NCI-H2107 treated with DMSO at 0.1 percent for 48 hours (cell line): ENCODE results near the gene SNTA1.
"Not testable (repeated sequence)": the region's sequence is repeated elsewhere in the genome, so short reads cannot be mapped to it uniquely, and the experiment has no call there.

Source experiments
- DNase-seq: peaks from one replicate; lab custom pipeline; 2025; ENCODE audit not compliant: unreplicated experiment; lab: John Stamatoyannopoulos, UW

The SNTA1 gene

DNA sequence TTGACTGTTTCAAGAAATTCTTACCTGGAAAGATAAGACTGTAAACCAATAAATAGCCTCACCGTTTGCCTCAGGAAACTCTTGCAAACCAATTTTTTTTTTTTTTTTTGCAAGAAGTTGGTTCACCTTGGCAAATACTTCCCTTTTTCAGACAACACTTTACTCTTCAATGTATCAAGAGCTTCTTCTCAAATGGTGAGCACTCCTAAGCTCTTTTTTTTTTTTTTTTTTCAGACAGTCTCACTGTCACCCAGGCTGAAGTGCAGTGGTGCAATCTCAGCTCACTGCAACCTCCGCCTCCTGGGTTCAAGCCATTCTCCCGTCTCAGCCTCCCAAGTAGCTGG, 22.7 kb upstream of the SNTA1 start:
- DNase-seq, result no peak

DNA sequence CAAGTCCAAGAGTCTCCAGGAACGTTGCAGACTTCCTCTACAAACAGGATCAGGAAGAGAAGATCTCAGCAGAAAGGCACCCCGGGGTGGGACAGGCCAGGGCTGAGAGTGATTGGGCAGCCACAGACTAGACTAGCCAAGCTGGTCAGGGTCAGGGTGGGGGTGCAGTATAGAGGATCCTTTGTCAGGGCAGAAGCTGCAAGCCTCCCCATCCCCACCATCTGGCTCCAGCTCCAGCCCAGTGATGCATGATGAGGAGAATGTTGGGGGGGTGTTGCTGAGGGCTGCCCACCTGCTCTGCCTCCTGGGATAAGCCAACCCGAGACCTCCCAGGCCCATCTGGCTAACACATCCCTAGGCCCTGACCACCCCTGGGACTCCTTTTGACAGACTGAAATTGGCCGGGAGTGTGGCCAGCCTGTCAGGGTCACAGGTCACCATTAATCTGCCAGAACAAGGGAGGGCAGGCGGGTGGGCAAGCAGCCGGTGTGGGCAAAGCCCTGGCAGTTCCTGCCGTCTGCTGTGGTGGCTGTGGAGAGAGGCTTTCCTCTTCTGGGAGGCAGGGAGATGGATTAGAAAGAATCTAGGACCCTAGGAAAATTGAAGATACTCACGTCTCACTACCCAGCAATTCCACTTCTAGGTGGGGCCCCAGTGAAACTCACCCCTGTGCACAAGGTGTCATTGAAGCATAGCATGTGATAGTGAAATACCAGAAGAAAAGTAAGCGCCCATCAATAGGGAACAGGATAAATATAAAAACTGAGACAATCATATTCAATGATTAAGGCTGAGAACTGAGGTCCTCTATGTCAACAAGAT, 22.1 kb upstream of the SNTA1 start:
- no peak for DNase-seq

DNA sequence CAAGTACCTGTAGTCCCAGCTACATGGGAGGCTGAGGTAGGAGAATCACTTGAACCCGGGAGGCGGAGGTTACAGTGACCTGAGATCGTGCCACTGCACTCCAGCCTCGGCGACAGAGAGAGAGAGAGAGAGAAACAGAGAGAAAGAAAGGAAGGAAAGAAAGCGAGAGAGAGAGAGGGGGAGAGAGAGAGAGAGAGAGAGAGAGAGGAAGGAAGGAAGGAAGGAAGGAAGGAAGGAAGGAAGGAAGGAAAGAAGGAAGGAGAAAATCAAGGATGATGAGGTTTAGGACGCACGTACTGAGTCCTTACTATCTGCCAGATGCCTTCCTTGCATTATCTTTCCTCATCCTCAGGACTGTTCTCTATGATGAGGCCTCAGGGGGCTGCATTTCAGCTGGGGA, 21.2 kb upstream of the SNTA1 start:
- not testable (repeated sequence) for DNase-seq

DNA sequence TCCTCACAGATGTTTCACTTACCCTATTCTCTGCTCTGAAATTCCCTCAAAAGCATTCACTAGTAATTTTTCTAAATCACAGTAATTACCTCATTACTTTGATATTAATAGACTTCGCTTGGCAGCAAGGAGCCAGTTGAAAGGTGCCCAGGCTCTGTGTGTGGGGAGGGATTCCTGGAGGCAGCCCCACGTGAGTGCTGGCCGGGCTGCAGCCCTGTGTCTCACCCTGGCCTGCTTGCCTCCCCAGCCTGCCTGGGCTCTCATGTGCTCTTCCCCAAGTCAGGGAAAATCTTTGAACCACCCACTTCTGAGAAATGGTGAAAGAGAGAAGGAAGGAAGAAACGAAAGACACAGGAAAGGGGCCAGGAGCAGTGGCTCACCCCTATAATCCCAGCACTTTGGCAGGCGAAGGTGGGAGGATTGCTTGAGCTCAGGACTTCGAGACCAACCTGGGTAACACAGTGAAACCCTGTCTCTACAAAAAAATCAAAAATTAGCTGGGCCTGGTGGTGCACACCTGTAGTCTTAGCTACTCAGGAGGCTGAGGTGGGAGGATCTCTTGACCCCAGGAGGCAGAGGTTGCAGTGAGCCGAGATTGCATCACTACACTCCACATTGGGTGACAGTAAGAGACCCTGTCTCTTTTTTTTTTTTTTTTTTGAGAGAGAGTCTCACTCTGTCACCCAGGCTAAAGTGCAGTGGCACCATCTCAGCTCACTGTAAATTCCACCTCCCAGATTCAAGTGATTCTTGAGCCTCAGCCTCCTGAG, 20.0 kb upstream of the SNTA1 start:
- no peak for DNase-seq

DNA sequence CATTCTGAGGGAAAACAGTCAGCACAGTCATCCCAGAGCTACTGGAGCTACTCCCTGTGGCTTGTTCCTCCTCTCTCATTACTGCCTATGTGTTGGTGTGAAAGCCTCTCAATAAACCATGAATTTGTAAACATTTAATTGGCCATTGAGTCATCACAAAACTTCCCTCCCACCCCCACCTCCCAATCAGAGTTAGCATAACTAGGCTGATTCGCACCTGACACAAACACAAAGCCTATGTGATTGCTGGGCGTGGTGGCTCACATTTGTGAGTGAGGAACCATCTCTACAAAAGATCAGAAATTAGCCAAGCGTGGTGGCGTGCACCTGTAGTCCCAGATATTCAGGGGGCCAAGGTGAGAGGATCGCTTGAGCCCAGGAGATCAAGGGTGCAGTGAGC, 17.1 kb upstream of the SNTA1 start:
- peak; percentile 57 for DNase-seq

DNA sequence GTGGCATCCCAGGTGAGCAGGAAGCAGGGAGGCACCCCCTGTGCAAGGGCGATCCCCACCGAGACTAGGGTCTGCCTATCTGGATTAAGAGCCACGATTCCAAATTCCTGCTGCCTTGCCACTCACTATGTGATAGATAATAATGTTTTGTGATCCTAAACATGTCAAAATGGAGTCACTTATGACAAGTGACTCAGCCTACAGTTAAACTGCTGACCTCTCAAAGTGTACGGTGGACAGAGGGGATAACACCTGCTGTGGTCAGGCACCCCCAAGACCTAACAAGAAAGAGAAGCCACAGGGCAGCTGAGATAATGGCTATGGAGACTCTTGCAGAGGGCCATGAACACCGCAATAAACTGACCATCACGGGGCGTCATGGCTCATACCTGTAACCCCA, 16.0 kb upstream of the SNTA1 start:
- DNase-seq, result no peak

DNA sequence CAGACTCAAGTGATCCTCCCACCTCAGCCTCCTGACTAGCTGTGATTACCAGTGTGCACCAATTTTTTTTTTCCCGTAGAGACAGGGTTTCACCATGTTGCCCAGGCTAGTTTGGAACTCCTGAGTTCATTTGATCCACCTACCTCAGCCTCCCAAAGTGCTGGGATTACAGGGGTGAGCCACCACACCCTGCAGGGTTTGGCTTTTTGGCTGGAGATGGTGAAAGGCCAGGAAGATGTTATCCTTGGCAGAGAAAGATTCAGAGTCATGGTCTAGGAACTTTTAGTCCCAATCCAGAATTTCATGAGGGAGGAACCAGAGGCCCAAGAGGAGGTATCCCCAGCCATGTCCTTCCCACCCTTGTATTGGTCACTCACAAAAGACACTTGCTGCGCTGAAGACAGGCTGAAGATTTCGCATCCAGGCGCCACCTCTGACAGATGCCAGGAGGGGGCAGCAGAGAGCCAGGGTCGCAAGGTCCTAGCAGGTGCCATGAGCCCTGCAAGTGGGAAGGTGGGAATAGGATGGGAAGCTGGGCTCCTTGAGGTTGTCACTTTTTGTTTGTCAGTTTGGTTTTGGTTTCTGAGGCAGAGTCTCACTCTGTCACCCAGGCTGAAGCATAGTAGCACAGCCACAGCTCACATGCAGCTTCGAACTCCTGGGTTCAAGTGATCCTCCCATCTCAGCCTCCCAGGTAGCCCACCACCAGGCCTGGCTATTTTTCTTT, 13.5 kb upstream of the SNTA1 start:
- DNase-seq, result peak; percentile 59

DNA sequence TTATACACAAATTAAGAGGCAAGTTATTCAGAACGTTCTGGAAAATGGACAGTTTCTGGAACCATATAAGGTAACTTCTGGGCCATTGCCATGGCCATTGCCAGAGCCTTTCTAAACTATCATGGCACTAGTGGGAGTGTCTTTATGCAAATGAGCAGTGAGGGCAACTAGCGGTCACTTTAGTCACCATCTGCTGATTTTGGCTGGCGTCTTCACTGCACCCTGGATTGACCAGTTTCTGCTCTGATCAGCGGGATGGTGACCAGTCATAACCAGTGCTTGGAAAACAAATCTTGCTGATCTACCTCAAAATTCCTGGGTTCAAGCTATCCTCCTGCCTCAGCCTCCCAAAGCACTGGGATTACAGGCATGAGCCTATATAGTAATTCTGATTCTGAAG, 7.3 kb upstream of the SNTA1 start:
- no peak for DNase-seq

DNA sequence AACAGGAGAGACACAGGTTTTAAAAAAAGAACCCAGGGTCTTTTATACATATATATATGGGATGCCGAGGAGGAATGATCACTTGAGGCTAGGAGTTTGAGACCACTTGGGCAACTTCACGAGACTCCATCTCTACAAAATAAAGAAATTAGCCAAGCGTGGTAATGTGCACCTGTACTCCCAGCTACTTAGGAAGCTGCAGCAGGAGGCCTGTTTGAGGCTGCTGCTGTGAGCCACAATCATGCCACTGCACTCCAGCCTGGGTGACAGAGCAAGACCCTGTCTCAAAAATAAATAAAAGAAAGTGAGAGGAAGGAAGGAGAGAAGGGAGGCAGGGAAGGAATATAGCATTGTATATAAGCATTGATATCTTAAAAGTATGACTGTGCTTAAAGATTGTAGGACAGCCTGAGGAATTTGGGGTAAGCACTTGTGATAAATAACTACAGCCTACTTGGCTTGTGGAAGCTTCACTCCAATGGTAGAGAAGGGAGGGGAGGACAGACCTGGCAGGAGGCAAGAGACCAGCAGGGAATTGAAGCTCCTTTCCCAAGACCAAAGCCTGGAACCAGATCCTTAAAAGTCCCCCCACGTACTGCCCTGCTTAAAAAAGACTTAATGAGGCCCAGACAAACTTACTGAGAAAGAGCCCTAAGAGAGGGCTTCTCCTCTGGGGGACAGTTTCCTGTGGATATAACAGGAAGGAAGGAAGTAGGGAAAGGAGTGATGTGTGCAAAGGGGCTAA, 2.5 kb upstream of the SNTA1 start:
- no peak for DNase-seq

DNA sequence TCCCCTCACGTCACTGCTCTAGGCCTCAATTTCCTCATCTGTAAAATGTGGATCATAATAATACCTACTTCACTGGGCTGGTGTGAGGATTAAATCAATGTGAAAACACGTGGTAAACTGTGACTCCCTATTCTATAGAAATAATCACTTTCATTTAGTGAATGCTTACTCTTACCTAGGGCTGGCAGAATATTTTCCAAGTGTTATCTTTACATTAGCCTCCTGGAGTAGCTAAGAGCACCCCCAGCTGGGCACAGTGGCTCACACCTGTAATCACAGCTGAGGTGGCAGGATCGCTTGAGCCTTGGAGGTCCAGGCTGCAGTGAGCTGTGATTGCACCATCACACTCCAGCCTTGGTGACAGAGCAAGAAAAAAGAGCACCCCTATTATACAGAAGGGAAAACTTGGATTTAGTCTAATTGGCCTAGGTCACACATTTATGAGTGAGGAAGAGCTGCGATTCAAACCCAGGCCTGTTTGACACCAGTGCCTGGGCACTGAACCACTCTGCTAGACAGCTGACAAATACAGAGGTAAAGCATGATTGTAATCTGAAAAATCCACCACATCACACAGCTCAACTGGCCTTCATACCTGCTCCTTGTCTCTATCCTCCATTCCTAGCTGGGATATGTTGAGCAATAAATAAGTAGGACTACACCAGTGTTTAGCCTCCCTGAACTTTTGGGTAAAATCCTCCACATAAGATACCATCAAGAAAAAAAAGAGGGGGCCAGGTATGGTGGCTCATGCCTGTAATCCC, 1.4 kb upstream of the SNTA1 start:
- DNase-seq, result no peak

DNA sequence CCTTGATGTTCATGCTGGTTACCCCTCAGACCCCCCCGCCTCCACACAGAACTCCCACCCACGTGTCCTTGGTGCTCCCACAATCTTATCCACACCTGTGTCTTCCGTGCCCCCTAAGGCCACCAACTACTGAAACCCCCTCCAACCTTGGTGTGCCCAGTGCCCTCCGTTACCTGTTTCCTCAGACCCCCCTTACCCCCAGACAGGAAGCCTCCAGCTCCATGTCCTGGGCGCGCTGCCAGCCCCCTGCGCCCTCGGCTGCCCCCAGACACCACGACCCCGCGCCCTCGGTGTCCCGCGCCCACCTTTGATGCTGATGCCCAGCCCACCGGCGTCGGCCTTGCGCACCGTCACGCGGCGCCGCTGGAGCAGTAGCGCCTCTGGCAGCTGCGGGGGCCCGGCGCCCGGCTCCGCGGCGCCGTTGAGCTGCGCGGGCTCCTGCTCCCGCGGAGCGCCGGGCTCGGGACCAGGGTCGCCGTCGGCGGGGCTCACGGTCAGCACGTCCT, 504 bp downstream of the SNTA1 start:
- no peak for DNase-seq

DNA sequence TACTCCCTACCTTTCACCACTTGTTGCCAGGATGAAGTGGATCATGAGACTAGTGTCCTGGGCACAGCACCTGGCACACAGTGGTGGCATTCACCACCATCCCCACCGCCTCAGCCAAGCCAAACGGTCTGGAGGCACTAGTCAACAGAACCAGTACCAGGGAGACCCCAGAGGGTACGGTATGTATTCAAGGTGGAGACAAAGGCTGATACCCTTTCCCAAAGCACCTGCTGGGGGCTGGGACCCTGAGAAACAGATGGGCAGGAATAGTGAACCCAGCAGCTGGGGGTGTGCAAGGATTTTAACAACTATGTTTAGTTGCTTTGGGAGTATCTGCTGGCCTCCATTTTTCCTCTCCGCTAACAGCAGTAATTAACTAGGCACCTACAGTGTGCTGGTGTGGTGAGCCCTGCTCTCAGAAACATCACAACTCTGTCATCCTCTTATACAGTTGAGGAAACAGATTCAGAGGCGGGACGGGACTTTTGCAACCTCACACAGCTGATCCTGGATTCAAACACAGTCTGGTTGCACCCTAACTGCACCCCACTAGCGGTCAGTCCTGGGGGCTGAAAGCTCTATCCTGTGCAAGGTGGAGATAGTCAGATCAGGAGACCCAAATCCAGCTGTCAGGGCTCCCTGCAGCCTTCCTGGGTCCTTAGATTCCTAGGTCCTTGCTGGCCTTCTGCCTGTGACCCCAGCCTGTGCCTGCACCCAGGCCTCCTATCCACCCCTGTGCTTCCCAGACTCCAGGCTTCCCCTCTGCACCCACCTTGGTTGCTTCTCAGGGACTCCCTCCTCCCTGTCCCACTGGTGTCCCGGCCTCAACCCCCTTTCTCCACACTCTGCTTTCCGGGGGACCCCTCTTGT, 1.2 kb downstream of the SNTA1 start:
- no peak for DNase-seq

DNA sequence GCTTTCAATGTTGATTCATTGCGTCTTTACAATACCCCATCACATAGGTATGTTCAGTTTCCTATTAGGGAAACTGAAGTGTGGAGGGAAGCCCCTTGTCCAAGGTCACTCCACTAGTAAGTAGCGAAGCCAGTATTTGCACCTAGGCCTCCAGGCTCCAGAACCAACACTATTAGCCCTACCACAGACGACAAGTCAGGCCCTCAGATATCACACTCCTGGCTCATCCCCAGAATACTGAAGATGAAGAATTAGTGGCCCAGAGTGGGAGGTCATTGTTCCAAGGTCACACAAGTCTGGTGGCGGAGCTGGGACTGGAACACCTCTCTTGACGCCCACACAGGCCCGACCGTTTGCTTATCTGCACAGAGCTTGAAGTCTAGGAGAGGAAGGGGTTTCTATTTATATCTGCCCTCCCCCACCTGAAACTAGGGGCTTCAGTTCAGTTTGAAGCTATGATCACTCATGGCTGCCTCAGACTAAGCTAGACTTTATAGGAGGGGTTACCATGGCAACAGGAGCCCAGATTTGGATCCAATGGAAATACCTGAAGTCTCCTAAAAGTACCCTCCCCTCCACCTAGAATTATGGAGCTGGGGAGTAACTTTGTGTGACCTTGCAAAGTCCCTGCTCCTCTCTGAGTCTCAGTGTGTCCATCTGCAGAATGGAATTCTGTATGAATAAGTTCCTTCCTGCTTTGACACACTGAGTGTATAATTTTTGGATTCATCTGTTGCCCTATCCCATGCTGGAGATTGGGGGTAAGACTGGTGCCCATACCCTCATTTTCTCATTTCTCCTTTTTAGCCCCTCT, 2.2 kb downstream of the SNTA1 start:
- DNase-seq, result no peak

DNA sequence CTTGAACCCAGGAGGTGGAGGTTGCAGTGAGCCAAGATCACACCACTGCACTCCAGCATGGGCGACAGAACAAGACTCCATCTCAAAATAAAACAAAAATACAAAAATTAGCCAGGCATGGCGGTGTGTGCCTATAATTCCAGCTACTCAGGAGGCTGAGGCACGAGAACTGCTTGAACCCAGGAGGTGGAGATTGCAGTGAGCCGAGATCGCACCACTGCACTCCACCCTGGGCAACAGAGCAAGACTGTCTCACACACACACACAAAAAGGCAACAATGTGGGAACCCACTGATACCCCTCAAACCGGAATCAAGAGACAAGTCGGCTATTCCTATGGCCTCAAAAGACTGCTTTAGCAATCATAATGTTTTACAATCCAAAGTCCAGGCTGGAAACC, 3.0 kb downstream of the SNTA1 start:
- not testable (repeated sequence) for DNase-seq

DNA sequence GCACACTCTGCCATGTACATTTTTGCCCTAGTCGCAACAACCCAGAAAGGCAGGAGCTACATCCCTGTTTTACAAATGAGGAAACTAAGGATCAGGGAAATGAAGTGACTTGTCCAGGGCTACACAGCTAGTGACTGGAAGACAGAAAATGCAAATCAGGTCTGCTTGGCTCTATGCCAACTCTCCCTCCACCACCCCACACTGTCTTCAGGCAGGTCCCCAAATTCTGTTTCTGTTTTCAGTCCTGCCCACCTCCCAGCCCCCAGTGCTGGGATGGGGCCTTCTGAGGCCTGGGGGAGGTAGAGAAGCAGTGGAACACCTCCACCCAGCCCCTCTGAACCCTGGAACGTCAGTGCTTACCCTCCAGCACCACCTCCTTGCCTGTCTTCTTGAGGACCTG, 5.1 kb downstream of the SNTA1 start:
- DNase-seq, result no peak

DNA sequence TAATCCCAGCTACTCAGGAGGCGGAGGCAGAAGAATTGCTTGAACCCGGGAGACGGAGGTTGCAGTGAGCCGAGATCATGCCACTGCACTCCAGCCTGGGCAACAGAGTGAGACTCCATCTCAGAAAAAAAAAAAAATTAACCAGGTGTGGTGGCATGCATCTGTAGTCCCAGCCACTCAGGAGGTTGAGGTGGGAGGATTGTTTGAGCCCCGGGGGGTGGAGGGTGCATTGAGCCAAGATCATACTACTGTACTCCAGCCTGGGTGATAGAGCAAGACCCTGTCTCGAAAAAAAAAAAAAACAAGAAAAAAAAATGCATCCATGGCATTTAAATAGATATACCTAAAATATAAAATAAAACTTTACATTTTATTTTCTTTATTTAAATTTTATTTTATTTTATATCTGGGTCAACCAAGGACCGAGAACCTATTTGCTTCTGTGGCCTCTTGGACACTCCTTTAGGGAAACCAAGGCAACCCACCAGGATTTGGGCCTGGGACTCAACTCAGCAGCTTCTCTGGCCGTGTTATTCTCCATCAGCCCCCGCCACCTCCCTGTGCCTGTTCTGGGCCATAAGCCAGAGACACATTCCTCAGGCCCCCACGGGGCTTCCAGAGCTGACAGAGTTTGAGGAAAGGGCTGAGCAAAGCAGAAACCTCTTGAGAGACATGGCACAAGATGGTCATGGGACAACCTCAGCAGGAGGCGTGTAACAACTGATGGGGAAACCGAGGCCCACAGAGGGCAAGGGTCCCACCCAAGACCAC, 6.2 kb downstream of the SNTA1 start:
- no peak for DNase-seq

DNA sequence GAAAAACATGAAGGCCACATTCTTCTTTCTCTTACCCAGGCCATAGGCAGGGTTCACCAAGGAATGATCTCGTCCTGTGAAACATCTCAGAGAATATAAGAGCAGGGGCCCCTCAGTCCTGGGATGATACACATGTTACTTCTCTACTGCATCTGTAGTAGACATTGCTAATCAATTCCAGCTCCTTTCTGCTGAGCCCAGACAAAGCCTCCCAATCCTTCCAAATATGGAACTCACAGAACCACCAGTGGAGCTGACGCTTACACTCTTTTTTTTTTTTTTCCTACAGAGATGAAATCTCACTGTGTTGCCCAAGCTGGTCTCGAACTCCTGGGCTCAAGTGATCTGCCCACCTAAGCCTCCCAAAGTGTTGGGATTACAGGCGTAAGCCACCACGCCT, 9.1 kb downstream of the SNTA1 start:
- DNase-seq, result no peak
